Bronchial epithelial cell (primary cell): ENCODE data around the gene SERPINB1. TPM values are rescaled to one million over a fixed set of nuclear protein-coding genes. Genes with fewer than 3 reads are reported as not detected.
A peak's percentile ranks its signal among the peaks of the same experiment; 100 is the strongest.

Experiments
- DNase-seq: peaks from one replicate; pipeline ENCODE4 v3.0.0-alpha.2; 2010; ENCODE audit warnings: low read depth
- FAIRE-seq: peaks from 2 replicates; lab custom pipeline; 2011; peaks lifted over from hg19 to GRCh38; lab: Jason Lieb, UNC
- H3K27me3 ChIP-seq: 2 replicates; pipeline ENCODE4 v1.5.1; 2011; ENCODE audit warnings: low read length; ENCODE audit not compliant: control insufficient read depth, insufficient read depth
- H3K36me3 ChIP-seq: 2 replicates; pipeline ENCODE4 v1.5.1; 2011; ENCODE audit warnings: low read length; ENCODE audit not compliant: control insufficient read depth, insufficient read depth
- H3K4me3 ChIP-seq: 2 replicates; pipeline ENCODE4 v1.5.1; 2011; ENCODE audit warnings: mild to moderate bottlenecking, low read depth, low read length, control low read depth
- CTCF ChIP-seq: IDR thresholded peaks from 2 replicates; pipeline ENCODE4 v1.5.1; 2011; ENCODE audit warnings: mild to moderate bottlenecking, moderate library complexity, low read length, control low read depth, inconsistent platforms; ENCODE audit not compliant: insufficient read depth, severe bottlenecking
- total RNA-seq: library from RNA; depleted of rRNA; stranded (reverse); fragments of >200 nt; gene quantifications from 2 replicates; pipeline ENCODE4 v1.2.1, GENCODE V29; 2014

The SERPINB1 gene
- total RNA-seq, 1 donor from 2014 or later, result 142 TPM

DNA sequence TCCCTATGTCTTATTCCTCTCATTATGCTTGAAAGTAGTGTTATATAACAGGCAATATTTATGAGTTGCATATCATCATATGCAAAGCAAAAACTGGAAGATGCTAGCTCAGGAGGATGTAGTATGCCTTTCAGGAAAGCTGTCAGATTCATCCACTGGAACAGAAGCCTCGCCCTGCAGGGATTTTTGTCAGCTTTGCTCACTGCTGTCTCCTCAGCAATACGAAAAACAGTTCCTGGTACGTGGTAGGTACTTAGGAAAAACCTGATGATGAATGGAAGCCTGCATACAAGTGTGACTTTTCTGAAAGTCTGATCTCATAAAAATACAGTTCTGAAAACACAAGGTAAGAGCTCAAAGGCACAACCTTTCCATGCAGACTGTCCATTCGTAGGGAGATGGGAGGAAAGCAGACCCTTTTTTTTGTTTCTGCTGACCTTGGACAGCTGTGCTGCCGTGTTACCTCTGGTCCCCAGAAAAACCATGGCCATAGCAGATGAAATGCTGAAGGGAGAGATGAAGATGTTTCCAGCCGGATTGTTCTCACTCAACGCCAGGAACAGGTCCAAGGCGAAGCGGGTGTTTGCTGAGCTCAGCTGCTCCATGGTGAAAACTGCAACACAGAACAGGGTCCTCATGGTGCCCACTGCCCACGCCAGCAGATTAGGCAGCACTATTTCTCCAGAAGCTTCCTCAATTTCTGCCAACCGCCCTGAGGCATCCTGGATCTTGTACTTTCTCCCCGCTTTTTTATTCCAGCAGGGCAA lies 1.5 kb downstream of the SERPINB1 start:
- DNase-seq (peak; percentile 76), FAIRE-seq (no peak)
- Histone ChIP-seq H3K27me3 (no peaks in the 10 kb centered on the region), H3K4me3 (peak overlapping the region; percentile 52), H3K36me3 (peaks cover 16% of the 10 kb centered on the region)
- no peak for TF ChIP-seq CTCF

- Histone ChIP-seq H3K27me3 (no peaks in the 10 kb centered on the region), H3K36me3 (peaks cover 16% of the 10 kb centered on the region), H3K4me3 (peak overlapping the region; percentile 20)
- TF ChIP-seq CTCF, result no peak
- FAIRE-seq (no peak), DNase-seq (peak; percentile 90)
Observed at GRCh38 chr6:2839195-2839981, 2.3 kb downstream of the SERPINB1 start.

DNA sequence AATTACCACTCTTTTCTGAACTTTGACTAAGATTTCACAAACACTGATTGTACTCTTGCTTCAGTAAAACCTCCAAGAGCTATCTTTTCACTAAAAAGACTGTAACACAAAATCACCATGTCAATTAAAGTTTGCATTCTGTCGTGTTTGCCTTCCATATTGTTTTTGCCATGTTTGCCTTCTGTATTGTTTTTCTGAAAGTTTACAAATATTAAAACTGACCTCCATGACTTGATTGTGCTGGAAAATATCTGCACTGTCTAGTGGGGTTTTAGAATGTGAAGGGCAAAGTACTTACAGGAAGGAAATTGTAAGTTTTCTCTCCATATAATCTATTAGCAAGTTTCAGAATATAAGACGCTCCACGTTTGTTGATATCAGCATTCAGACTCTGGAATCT lies 3.4 kb downstream of the SERPINB1 start:
- no peak for TF ChIP-seq CTCF
- peaks cover 16% of the 10 kb centered on the region for H3K36me3 ChIP-seq
- H3K4me3 ChIP-seq, result no peak overlapping the region
- FAIRE-seq (no peak), DNase-seq (no peak)
- H3K27me3 ChIP-seq, result no peaks in the 10 kb centered on the region

DNA sequence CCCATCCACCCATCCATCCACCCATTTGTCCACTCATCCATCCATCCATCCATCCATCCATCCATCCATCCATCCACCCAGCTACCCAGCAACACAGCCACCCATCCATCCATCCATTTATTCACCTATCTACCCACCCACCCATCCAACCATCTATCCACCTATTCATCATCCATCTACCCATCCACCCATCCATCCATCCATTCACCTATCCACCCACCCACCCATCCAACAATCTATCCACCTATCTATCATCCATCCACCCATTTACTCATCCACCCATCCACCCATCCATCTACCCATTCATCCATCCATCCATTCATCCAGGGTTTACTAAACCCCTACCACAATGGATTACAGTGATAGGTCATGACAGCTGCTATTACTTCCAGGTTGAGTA lies 7.4 kb downstream of the SERPINB1 start:
- no peak for TF ChIP-seq CTCF
- Histone ChIP-seq H3K4me3 (no peak overlapping the region), H3K27me3 (no peaks in the 10 kb centered on the region), H3K36me3 (peaks cover 12% of the 10 kb centered on the region)
- DNase-seq, result no peak
- FAIRE-seq, result no peak

DNA sequence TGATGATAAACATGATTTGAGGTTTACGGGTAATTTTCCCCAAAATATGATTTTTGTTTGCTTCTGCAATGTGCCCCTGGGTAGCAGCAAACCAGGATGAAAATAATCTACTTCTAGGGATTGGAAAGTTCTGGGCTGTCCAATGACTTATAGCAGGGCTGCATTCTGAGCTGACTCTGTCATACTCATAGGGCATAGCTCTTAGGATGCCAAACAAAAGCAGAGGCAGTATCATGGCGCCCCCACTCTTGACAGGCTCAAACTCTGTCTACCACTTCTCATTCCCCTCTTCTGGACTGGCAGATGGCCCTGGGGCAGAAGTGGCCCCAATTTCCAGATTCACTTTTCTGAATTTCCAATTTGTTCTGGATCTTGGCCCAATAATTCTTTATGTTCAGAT lies 10.3 kb downstream of the SERPINB1 start:
- no peak for TF ChIP-seq CTCF
- Histone ChIP-seq H3K27me3 (no peaks in the 10 kb centered on the region), H3K36me3 (peaks cover 4% of the 10 kb centered on the region), H3K4me3 (no peak overlapping the region)
- no peak for DNase-seq
- FAIRE-seq, result no peak
